Right atrium auricular region (tissue), 2 donors: ENCODE data around the gene PDE11A. TPM values are rescaled to one million over a fixed set of nuclear protein-coding genes. Genes with fewer than 3 reads are reported as not detected.

Experiments
- DNase-seq: peaks from one replicate; pipeline ENCODE4 v3.0.0-alpha.2; 2019; ENCODE audit warnings: low spot score
- H3K27ac ChIP-seq, 2 donors: fragments of 200-600 bp; sonication (generic); 1 replicate in 1 of 2; 2 replicates in 1 of 2; pipeline ENCODE4 v1.5.1; 2016 to 2019
- H3K27me3 ChIP-seq, 2 donors: fragments of 200-600 bp; sonication (generic); one replicate each; pipeline versions ENCODE4 v1.5.1 to v1.6.0; 2017 to 2019
- H3K36me3 ChIP-seq: fragments of 200-600 bp; sonication (generic); one replicate; pipeline ENCODE4 v1.5.1; 2016
- H3K4me1 ChIP-seq, 2 donors: fragments of 200-600 bp; sonication (generic); one replicate each; pipeline versions ENCODE4 v1.5.1 to v1.6.0; 2017 to 2019
- H3K4me3 ChIP-seq, 2 donors: fragments of 200-600 bp; sonication (generic); 1 replicate in 1 of 2; 2 replicates in 1 of 2; pipeline ENCODE4 v1.5.1; 2017 to 2019; ENCODE audit warnings: mild to moderate bottlenecking in 1 of 2, moderate library complexity in 1 of 2
- H3K9me3 ChIP-seq, 2 donors: fragments of 200-600 bp; sonication (generic); one replicate each; pipeline ENCODE4 v1.5.1; 2019
- CTCF ChIP-seq, 2 donors: fragments of 200-600 bp; sonication (generic); IDR thresholded peaks; one replicate each; pipeline ENCODE4 v1.5.1; 2019; ENCODE audit warnings: antibody characterized with exemption in 2 of 2
- total RNA-seq, 2 donors: library from RNA; depleted of rRNA; stranded (reverse); fragments of >200 nt; gene quantifications; one replicate each; pipeline ENCODE4 v1.1.0, GENCODE V29; 2016

PDE11A gene
- total RNA-seq, 2 donors from 2014 or later, result 1.2 TPM; not detected in 1

GRCh38 chr2:178112202-178113152, 39.9 kb upstream of the PDE11A start, which contains the start of gene RBM45:
TSS of gene RBM45 (plus strand) at chr2:178112437. CDS start at chr2:178112547, 110 bp downstream.
- H3K27ac ChIP-seq, result peak within 1 kb of the TSS; percentile 77 to 78
- H3K9me3 ChIP-seq, result no peaks in the 10 kb centered on the region

GRCh38 chr2:178111743-178112142, 39.2 kb upstream of the PDE11A start:
- peaks cover 8% of the 10 kb centered on the region for H3K36me3 ChIP-seq
- H3K27ac ChIP-seq, result peak overlapping the region in 1 of 2 donors; percentile 78
- no peaks in the 10 kb centered on the region for H3K9me3 ChIP-seq
- H3K27me3 ChIP-seq, result no peaks in the 10 kb centered on the region
- no peak for DNase-seq
- no peak for TF ChIP-seq CTCF (IDR thresholded peaks at IDR 0.05)
- no peak overlapping the region for H3K4me3 ChIP-seq
- H3K4me1 ChIP-seq, result peaks cover 0 to 19% of the 10 kb centered on the region in 2 donors

More at GRCh38 chr2:178112202-178113152, 39.9 kb upstream of the PDE11A start, which contains the start of gene RBM45:
- peak within 1 kb of the TSS; percentile 75 to 87 for H3K4me3 ChIP-seq
- peaks cover 9% of the 10 kb centered on the region for H3K36me3 ChIP-seq
- no peaks in the 10 kb centered on the region for H3K27me3 ChIP-seq
- peaks cover 0 to 19% of the 10 kb centered on the region in 2 donors for H3K4me1 ChIP-seq
- TF ChIP-seq CTCF (IDR thresholded peaks at IDR 0.05), result peak; percentile 92 to 98
- peak; percentile 93 for DNase-seq

- Histone ChIP-seq H3K27ac (no peak overlapping the region), H3K36me3 (no peaks in the 10 kb centered on the region), H3K27me3 (no peaks in the 10 kb centered on the region), H3K9me3 (no peaks in the 10 kb centered on the region), H3K4me3 (no peak overlapping the region), H3K4me1 (peaks cover 0 to 19% of the 10 kb centered on the region in 2 donors)
- TF ChIP-seq CTCF (IDR thresholded peaks at IDR 0.05), result no peak
- DNase-seq, result no peak
Observed at GRCh38 chr2:178110681-178111080, 38.1 kb upstream of the PDE11A start.

- Histone ChIP-seq H3K27ac (no peak overlapping the region), H3K4me3 (no peak overlapping the region), H3K4me1 (peaks cover 0 to 19% of the 10 kb centered on the region in 2 donors), H3K27me3 (no peaks in the 10 kb centered on the region), H3K9me3 (no peaks in the 10 kb centered on the region), H3K36me3 (no peaks in the 10 kb centered on the region)
- DNase-seq, result no peak
- TF ChIP-seq CTCF (IDR thresholded peaks at IDR 0.05), result peak; percentile 38 to 67
Observed at GRCh38 chr2:178109813-178110212, 37.2 kb upstream of the PDE11A start.

- Histone ChIP-seq H3K9me3 (no peaks in the 10 kb centered on the region), H3K27ac (no peak overlapping the region), H3K4me1 (peaks cover 0 to 10% of the 10 kb centered on the region in 2 donors), H3K36me3 (no peaks in the 10 kb centered on the region), H3K27me3 (no peaks in the 10 kb centered on the region), H3K4me3 (no peak overlapping the region)
- DNase-seq, result no peak
- no peak for TF ChIP-seq CTCF (IDR thresholded peaks at IDR 0.05)
Observed at GRCh38 chr2:178108176-178108575, 35.6 kb upstream of the PDE11A start.
